Left cardiac atrium (tissue), 4 donors: ENCODE results near the gene TMCC3. TPM values are rescaled to one million over a fixed set of nuclear protein-coding genes. Genes with fewer than 3 reads are reported as not detected.

Experiments used
- ATAC-seq, 2 donors: fragments of 200-7000 bp; cut with Tn5 transposase; one replicate each; pipeline ENCODE4 v1.9.1; 2020; ENCODE audit warnings: mild to moderate bottlenecking in 2 of 2, moderate library complexity in 2 of 2
- DNase-seq: peaks from one replicate; pipeline ENCODE4 v3.0.0-alpha.2; 2020
- intact Hi-C, 2 donors: fragments of 100-400 bp; cut with DNase I; formaldehyde crosslinking; loops; one replicate each; pipeline versions ENCODE4 v1.14.1 to v1.15.1; 2022 to 2023
- total RNA-seq, 2 donors: library from RNA; stranded (reverse); fragmentation: NEBNext Ultra II Directional; extraction: Animal tissue kit (Norgen Biotek cat#: 25700); gene quantifications; one replicate each; pipeline ENCODE4 v1.2.1, GENCODE V29; 2021
- donor health status: DM: no; HTN: yes; CAD: no.
- donor health status: DM: no; HTN: yes; CAD: no; lungs with severe emphysema.
- donor health status: DM: yes; HTN: yes; CAD: no.
- donor health status: Dilated cardiomyopathy.

TMCC3 gene
- total RNA-seq, 2 donors from 2014 or later = 4.9 to 5.7 TPM

- DNase-seq = no peak
- no peak for ATAC-seq
- intact Hi-C loops = no loop called here
Observed at GRCh38 chr12:94641283-94641682, 9.1 kb downstream of the TMCC3 start.

- peak in 1 of 2 donors; percentile 25 for ATAC-seq
- intact Hi-C loops = no loop called here
Observed at GRCh38 chr12:94640134-94640928, 10.0 kb downstream of the TMCC3 start.

GRCh38 chr12:94638521-94638920 is 11.8 kb downstream of the TMCC3 start:
- no peak for DNase-seq
- ATAC-seq = no peak
- intact Hi-C loops = no loop called here

More at GRCh38 chr12:94640134-94640928, 10.0 kb downstream of the TMCC3 start:
- DNase-seq = no peak

GRCh38 chr12:94637390-94638113 is 12.8 kb downstream of the TMCC3 start:
- no peak for ATAC-seq
- DNase-seq = no peak
- intact Hi-C loops = no loop called here

GRCh38 chr12:94636462-94637085 is 13.8 kb downstream of the TMCC3 start:
- no peak for DNase-seq
- ATAC-seq = peak in 1 of 2 donors; percentile 80
- intact Hi-C loops = no loop called here

GRCh38 chr12:94634717-94635116 is 15.6 kb downstream of the TMCC3 start:
- intact Hi-C loops = no loop called here
- DNase-seq (no peak), ATAC-seq (no peak)

GRCh38 chr12:94633401-94633800 is 17.0 kb downstream of the TMCC3 start:
- no peak for DNase-seq
- intact Hi-C loops = no loop called here
- no peak for ATAC-seq

GRCh38 chr12:94631058-94631457 is 19.3 kb downstream of the TMCC3 start:
- no peak for ATAC-seq
- no peak for DNase-seq
- intact Hi-C loops = no loop called here

GRCh38 chr12:94628819-94629472 is 21.4 kb downstream of the TMCC3 start:
- no peak for DNase-seq
- intact Hi-C loops = no loop called here
- ATAC-seq = no peak

GRCh38 chr12:94628369-94628768 is 22.0 kb downstream of the TMCC3 start:
- intact Hi-C loops = no loop called here
- no peak for DNase-seq

GRCh38 chr12:94625531-94625930 is 24.8 kb downstream of the TMCC3 start:
- ATAC-seq = no peak
- no peak for DNase-seq
- intact Hi-C loops = no loop called here

More at GRCh38 chr12:94628369-94628768, 22.0 kb downstream of the TMCC3 start:
- no peak for ATAC-seq

GRCh38 chr12:94623161-94623920 is 27.0 kb downstream of the TMCC3 start:
- intact Hi-C loops = no loop called here
- ATAC-seq (no peak), DNase-seq (no peak)

- ATAC-seq (peak in 1 of 2 donors; percentile 39), DNase-seq (no peak)
- intact Hi-C loops = no loop called here
Observed at GRCh38 chr12:94622475-94622874, 27.9 kb downstream of the TMCC3 start.

GRCh38 chr12:94621662-94622359 is 28.5 kb downstream of the TMCC3 start:
- peak in 1 of 2 donors; percentile 90 for ATAC-seq
- DNase-seq = no peak
- intact Hi-C loops = no loop called here

- no peak for ATAC-seq
- DNase-seq = no peak
- intact Hi-C loops = no loop called here
Observed at GRCh38 chr12:94620621-94621020, 29.7 kb downstream of the TMCC3 start.

- ATAC-seq (no peak), DNase-seq (no peak)
- intact Hi-C loops = no loop called here
Observed at GRCh38 chr12:94618995-94619695, 31.2 kb downstream of the TMCC3 start.

- intact Hi-C loops = no loop called here
- ATAC-seq (no peak), DNase-seq (no peak)
Observed at GRCh38 chr12:94617101-94617500, 33.3 kb downstream of the TMCC3 start.
